NCI-H1694 (cell line): ENCODE data around the gene LEKR1.
"Not testable (repeated sequence)": the region's sequence is repeated elsewhere in the genome, so short reads cannot be mapped to it uniquely, and the experiment has no call there.

Experiments
- DNase-seq: peaks from one replicate; lab custom pipeline; 2025; lab: John Stamatoyannopoulos, UW

The LEKR1 gene

GRCh38 chr3:156826144-156826895, at the start of gene LEKR1:
Gene LEKR1 (plus strand): TSS chr3:156826353. CDS start chr3:156829330, 2,977 bp downstream.
- no peak for DNase-seq

DNA sequence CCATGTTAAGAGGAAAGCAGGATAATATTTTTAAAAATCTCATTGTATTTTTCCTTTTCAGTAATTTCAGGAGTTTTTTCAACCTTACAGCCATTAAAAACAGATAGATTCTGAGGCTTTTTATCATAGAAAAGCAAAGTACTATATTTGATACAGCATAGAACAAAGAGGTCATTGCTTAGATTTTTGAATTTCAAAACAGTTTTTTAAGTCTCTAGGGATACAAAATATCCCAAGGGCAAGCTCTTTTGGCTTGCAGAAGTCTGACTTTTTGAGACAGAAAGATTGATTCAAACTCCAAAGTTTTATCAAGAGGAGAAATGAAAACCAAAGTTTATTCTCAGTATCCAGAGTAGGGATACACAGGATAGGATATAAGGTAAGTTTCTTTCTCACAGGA, 49.3 kb upstream of the LEKR1 start:
- DNase-seq: no peak

- no peak for DNase-seq
Measured at GRCh38 chr3:156781310-156782230, 44.6 kb upstream of the LEKR1 start.

GRCh38 chr3:156782319-156782718, 43.8 kb upstream of the LEKR1 start:
- no peak for DNase-seq

GRCh38 chr3:156782921-156783320, 43.2 kb upstream of the LEKR1 start:
- DNase-seq: no peak

- no peak for DNase-seq
Measured at GRCh38 chr3:156787001-156787400, 39.2 kb upstream of the LEKR1 start.

DNA sequence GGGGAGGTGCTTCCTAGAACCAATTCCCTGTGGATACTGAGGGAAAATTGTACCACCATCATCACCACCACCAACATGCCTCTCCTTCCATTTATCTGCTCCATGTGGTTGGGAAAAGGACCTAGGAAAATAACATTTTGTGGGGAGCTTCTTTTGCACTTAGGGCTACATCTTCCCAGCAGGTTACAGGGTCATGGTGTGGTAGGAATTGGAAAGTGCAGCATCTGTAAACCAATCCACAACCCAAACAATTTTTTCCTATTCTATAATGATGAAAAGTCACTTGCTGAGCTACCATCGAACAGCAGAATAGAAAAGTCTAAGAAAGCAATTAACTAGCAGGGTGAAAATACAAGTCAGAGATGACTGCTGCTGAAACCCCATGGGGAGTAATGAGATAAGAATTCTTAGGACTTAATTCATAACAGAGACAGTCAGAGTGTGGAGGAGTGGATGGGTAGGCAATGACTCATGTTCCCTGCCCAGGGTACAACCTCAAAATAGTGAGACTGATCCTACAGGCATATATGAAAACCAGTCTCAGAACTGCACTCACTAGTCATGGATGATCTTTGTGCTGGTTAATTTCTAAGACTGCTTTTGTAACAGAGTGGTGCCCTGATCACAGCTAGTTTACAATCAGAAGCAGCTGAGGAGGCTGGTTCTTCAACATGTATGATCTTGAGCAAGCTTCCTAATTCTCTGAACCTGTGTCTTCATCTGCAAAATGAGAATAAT, 38.1 kb upstream of the LEKR1 start:
- DNase-seq: no peak

DNA sequence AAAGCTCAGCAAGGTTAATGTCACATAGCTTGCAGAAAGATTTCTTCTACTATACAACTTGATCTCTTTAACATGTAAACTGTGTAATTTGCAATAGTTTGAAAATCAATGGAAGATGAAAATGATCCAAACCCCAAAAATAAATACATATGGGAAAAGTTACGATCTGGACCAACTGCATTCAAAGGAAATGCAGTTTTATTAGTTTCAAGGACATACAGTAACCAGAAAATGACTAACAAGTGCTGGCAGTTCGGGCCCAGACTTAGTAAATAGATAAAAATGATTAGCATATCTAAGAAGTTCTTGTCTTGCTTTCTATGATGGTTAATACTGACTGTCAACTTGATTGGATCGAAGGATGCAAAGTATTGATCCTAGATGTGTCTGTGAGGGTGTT, 37.3 kb upstream of the LEKR1 start:
- DNase-seq: no peak

- DNase-seq: no peak
Measured at GRCh38 chr3:156790156-156790555, 36.0 kb upstream of the LEKR1 start.

- DNase-seq: no peak
Measured at GRCh38 chr3:156792114-156792513, 34.0 kb upstream of the LEKR1 start.

GRCh38 chr3:156792536-156792935, 33.6 kb upstream of the LEKR1 start:
- no peak for DNase-seq

DNA sequence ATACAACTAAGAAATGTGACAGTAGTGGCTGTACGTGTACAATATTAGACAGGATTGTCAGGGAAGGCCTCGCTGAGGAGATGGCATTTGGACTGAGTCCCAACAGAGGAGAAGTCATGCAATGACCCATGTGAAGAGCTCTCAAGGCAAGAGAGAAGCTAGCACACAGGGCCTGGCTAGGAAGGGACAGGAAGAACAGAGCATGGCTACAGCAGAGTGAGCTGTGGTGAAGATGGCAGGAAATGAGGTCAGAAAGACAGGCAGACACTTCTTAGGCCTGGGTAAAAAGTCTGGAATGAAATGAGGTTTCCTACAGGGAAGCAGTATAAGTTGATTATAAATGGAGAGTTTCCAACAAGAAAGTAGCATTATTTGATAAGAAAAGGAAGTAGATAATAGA, 33.2 kb upstream of the LEKR1 start:
- no peak for DNase-seq

DNA sequence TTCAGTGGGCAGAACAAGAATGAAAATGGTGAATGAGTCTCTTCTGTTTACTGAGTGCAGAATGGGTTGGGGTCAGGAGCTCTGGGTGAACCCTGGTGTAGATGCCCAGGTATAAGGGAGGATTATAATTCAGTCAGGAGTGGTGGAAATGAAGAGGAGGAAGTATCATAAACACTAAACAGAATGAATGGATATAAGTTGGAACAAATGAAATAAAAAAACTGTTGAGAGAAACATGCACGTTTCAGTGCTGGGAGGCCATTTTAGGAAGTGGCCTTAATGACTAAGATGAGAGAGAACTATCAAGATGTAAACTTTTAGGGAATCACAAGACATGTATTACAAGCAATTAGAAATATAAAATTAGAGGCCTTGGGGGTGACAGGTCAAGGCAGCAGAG, 32.8 kb upstream of the LEKR1 start:
- DNase-seq: no peak

DNA sequence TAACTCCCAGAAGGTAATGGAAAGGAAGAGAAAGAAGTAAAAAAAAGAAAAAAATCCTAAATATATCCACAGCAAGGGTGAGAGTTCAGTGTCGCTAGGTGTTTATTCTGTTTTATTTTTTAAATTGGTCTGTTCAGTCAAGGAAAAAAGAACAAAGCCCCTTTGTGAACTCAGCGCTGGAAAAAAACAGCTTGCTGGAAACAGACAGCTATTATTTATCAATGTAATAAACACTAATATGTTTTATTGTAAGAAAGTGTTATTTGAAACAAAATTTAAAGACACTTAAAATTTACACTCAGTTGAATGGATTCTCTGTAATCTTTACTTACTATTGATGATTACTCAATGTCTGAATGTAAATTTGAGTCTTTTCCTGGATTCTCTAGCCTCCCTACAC, 32.3 kb upstream of the LEKR1 start:
- no peak for DNase-seq

GRCh38 chr3:156795890-156796481, 30.2 kb upstream of the LEKR1 start:
- no peak for DNase-seq

GRCh38 chr3:156797368-156797767, 28.8 kb upstream of the LEKR1 start:
- DNase-seq: no peak

- not testable (repeated sequence) for DNase-seq
Measured at GRCh38 chr3:156800287-156800686, 25.9 kb upstream of the LEKR1 start.

- no peak for DNase-seq
Measured at GRCh38 chr3:156801746-156802145, 24.4 kb upstream of the LEKR1 start.

GRCh38 chr3:156802821-156803606, 23.1 kb upstream of the LEKR1 start:
- DNase-seq: no peak

- DNase-seq: no peak
Measured at GRCh38 chr3:156803952-156804741, 22.0 kb upstream of the LEKR1 start.
